Nucleus accumbens (tissue), 56 donors: ENCODE data around the gene RAP2A.

Experiments
- DNase-seq, 56 donors: peaks; one replicate each; lab custom pipeline; 2025; lab: John Stamatoyannopoulos, UW

The RAP2A gene

GRCh38 chr13:97417698-97418097 lies 16.3 kb upstream of the RAP2A start:
- DNase-seq = no peak

- no peak for DNase-seq
Observed at GRCh38 chr13:97422118-97423054, 11.6 kb upstream of the RAP2A start.

GRCh38 chr13:97423300-97424045 lies 10.5 kb upstream of the RAP2A start:
- DNase-seq = peak in 4 of 56 donors; percentile 1 to 14 (median 4)

- no peak for DNase-seq
Observed at GRCh38 chr13:97425590-97425989, 8.4 kb upstream of the RAP2A start.

- no peak for DNase-seq
Observed at GRCh38 chr13:97426695-97427094, 7.3 kb upstream of the RAP2A start.

GRCh38 chr13:97429681-97430081 lies 4.3 kb upstream of the RAP2A start:
- DNase-seq = peak in 42 of 56 donors; percentile 2 to 66 (median 28)

- no peak for DNase-seq
Observed at GRCh38 chr13:97430296-97430695, 3.7 kb upstream of the RAP2A start.

GRCh38 chr13:97431171-97431764 lies 2.7 kb upstream of the RAP2A start:
- DNase-seq = no peak

GRCh38 chr13:97432232-97432916 lies 1.6 kb upstream of the RAP2A start:
- DNase-seq = peak in 2 of 56 donors; percentile 1 to 45

- DNase-seq = peak; percentile 93 to 100 (median 100)
Observed at GRCh38 chr13:97432917-97433726, 847 bp upstream of the RAP2A start.

- peak in 45 of 56 donors; percentile 3 to 66 (median 38) for DNase-seq
Observed at GRCh38 chr13:97434397-97435201, 630 bp downstream of the RAP2A start.

GRCh38 chr13:97435323-97435722 lies 1.4 kb downstream of the RAP2A start:
- DNase-seq = no peak

- no peak for DNase-seq
Observed at GRCh38 chr13:97435794-97436193, 1.8 kb downstream of the RAP2A start.

GRCh38 chr13:97436845-97437244 lies 2.9 kb downstream of the RAP2A start:
- no peak for DNase-seq

- no peak for DNase-seq
Observed at GRCh38 chr13:97437729-97438128, 3.8 kb downstream of the RAP2A start.

- no peak for DNase-seq
Observed at GRCh38 chr13:97438856-97439595, 5.1 kb downstream of the RAP2A start.

GRCh38 chr13:97440598-97441170 lies 6.7 kb downstream of the RAP2A start:
- no peak for DNase-seq

- no peak for DNase-seq
Observed at GRCh38 chr13:97441368-97441767, 7.4 kb downstream of the RAP2A start.
